ENCODE results near the gene SLC9A3.

Gene SLC9A3

DNA sequence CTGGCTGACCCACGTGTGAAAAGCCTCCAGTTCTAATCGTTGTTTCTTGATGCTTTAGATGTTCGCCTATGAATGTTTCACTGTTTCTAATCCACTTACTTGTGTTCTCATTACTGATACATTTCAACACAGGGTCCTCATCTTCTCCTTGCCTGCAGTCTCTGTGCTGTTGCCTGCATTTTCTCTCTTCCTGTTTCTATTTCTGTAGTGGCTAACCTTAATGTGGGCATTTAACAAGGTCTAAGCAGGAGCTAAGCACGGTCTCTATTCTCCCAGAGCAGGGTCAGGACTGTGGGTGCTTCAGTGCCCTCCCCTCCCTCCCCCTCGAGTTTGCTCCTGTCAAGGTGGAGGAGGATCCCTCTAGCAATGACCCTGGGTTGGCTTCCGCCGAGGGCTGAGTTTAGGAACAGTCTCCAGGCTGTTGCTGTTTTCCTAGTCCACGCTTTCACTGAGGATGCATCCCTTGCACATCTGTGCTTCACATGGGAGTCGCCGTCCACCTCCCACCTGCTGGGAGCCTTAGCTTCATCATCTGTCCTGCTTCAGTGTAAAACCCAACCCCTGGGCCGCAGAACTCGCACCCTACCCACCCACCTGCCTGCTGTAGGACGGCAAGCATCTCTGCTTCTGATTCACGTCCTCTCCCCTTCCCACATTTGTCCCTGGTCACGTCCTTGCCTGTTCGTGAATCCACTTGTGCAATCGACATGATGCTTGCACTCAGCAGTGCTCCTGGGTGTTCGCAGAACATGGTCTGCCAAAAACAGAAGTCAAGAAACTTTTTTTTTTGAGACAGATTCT lies 83.6 kb downstream of the SLC9A3 start:
- no peak for ATAC-seq
- TF ChIP-seq, protein P1, sequence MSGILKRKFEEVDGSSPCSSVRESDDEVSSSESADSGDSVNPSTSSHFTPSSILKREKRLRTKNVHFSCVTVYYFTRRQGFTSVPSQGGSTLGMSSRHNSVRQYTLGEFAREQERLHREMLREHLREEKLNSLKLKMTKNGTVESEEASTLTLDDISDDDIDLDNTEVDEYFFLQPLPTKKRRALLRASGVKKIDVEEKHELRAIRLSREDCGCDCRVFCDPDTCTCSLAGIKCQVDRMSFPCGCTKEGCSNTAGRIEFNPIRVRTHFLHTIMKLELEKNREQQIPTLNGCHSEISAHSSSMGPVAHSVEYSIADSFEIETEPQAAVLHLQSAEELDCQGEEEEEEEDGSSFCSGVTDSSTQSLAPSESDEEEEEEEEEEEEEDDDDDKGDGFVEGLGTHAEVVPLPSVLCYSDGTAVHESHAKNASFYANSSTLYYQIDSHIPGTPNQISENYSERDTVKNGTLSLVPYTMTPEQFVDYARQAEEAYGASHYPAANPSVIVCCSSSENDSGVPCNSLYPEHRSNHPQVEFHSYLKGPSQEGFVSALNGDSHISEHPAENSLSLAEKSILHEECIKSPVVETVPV (CRISPR knock-in tag; IDR thresholded peaks at IDR 0.05), result no peak
- no peak for TF ChIP-seq ISL1 (CRISPR knock-in tag; IDR thresholded peaks at IDR 0.05)
- no peak for TF ChIP-seq ZFP3 (CRISPR knock-in tag; IDR thresholded peaks at IDR 0.05)
- TF ChIP-seq, protein P2, sequence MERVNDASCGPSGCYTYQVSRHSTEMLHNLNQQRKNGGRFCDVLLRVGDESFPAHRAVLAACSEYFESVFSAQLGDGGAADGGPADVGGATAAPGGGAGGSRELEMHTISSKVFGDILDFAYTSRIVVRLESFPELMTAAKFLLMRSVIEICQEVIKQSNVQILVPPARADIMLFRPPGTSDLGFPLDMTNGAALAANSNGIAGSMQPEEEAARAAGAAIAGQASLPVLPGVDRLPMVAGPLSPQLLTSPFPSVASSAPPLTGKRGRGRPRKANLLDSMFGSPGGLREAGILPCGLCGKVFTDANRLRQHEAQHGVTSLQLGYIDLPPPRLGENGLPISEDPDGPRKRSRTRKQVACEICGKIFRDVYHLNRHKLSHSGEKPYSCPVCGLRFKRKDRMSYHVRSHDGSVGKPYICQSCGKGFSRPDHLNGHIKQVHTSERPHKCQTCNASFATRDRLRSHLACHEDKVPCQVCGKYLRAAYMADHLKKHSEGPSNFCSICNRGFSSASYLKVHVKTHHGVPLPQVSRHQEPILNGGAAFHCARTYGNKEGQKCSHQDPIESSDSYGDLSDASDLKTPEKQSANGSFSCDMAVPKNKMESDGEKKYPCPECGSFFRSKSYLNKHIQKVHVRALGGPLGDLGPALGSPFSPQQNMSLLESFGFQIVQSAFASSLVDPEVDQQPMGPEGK (CRISPR knock-in tag; IDR thresholded peaks at IDR 0.05; ENCODE audit: borderline replicate concordance), result no peak
- TF ChIP-seq, protein P3, sequence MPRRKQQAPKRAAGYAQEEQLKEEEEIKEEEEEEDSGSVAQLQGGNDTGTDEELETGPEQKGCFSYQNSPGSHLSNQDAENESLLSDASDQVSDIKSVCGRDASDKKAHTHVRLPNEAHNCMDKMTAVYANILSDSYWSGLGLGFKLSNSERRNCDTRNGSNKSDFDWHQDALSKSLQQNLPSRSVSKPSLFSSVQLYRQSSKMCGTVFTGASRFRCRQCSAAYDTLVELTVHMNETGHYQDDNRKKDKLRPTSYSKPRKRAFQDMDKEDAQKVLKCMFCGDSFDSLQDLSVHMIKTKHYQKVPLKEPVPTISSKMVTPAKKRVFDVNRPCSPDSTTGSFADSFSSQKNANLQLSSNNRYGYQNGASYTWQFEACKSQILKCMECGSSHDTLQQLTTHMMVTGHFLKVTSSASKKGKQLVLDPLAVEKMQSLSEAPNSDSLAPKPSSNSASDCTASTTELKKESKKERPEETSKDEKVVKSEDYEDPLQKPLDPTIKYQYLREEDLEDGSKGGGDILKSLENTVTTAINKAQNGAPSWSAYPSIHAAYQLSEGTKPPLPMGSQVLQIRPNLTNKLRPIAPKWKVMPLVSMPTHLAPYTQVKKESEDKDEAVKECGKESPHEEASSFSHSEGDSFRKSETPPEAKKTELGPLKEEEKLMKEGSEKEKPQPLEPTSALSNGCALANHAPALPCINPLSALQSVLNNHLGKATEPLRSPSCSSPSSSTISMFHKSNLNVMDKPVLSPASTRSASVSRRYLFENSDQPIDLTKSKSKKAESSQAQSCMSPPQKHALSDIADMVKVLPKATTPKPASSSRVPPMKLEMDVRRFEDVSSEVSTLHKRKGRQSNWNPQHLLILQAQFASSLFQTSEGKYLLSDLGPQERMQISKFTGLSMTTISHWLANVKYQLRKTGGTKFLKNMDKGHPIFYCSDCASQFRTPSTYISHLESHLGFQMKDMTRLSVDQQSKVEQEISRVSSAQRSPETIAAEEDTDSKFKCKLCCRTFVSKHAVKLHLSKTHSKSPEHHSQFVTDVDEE (CRISPR knock-in tag; IDR thresholded peaks at IDR 0.05), result no peak

DNA sequence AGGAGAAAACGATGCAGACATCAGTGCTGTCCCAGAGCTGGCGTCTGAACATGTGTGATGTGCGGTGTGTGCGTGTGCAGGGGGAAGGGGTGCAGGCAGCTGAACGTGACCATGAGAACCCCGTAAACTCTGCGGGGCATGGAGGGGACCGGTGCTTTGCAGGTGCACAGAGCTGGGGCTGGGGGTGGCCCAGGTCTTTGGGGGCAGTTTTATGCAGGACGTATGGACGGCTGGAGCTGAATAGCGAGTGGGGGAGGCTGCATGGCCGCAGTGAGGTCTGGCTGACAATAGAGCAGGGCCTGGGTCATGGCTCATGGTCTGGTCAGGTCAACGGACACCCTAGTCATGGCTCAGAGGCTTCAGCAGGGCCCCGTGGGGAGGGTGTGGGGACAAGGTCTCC lies 84.6 kb downstream of the SLC9A3 start:
- no peak for ATAC-seq
- TF ChIP-seq ZNF8 (CRISPR knock-in tag; IDR thresholded peaks at IDR 0.05), result no peak
- TF ChIP-seq ESRRG (CRISPR knock-in tag; IDR thresholded peaks at IDR 0.05), result no peak
- TF ChIP-seq, protein P1 (CRISPR knock-in tag; IDR thresholded peaks at IDR 0.05), result no peak
- TF ChIP-seq ISL1 (CRISPR knock-in tag; IDR thresholded peaks at IDR 0.05), result no peak
- TF ChIP-seq ZFP30 (CRISPR knock-in tag; IDR thresholded peaks at IDR 0.05), result no peak
- no peak for TF ChIP-seq GLIS3 (CRISPR knock-in tag; IDR thresholded peaks at IDR 0.05)
- no peak for TF ChIP-seq OSR1 (CRISPR knock-in tag; IDR thresholded peaks at IDR 0.05)

DNA sequence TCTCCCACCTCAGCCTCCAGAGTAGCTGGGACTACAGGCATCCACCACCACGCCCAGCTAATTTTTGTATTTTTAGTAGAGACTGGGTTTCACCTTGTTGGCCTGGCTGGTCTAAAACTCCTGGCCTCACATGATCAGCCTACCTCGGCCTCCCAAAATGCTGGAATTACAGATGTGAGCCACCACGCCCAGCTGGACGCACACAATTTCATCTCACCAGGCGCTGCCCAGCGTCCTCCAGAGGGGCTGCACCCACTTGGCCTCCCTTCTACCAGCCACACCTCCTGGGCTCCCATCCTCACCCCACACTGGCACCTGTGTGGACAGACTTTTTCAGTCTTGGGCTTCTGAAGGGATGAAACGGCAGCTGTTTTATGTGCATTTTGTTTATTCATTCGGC lies 85.1 kb downstream of the SLC9A3 start:
- no peak for TF ChIP-seq RARB (CRISPR knock-in tag; IDR thresholded peaks at IDR 0.05)
- no peak for TF ChIP-seq ZNF8 (CRISPR knock-in tag; IDR thresholded peaks at IDR 0.05)
- TF ChIP-seq ZC3H10 (CRISPR knock-in tag; IDR thresholded peaks at IDR 0.05), result no peak
- no peak for TF ChIP-seq ZNF70 (CRISPR knock-in tag; IDR thresholded peaks at IDR 0.05)
- TF ChIP-seq, protein P2 (CRISPR knock-in tag; IDR thresholded peaks at IDR 0.05; ENCODE audit: borderline replicate concordance), result no peak
- no peak for ATAC-seq

DNA sequence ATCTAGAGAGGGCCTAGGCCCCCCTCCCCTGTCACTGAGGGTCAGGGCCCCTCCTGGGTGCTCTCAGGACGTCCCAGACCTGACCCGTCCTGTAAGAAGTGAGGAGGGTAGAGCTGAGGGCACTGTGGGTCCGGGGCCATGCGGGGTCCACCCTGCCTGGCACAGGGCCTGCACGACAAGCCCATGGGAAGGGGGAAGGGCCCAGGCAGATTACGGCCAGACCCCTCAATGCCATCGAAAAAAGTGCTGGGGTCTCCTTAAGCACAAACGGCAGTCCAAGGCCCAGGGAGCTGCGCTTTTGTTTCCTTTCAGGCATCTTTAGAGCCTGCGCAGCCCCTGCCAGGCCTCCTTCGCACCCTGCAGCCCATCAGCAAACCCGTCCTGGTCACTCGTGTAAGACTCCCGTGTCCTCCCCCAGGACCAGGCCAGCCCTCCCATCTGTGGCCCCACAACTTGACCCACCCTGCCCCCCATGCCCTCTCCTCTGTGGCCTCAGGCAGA lies 85.7 kb downstream of the SLC9A3 start:
- no peak for ATAC-seq
- TF ChIP-seq ISL1 (CRISPR knock-in tag; IDR thresholded peaks at IDR 0.05) (no peak), GLIS3 (CRISPR knock-in tag; IDR thresholded peaks at IDR 0.05) (no peak), SNAI2 (CRISPR knock-in tag; IDR thresholded peaks at IDR 0.05) (no peak), CSDC2 (CRISPR knock-in tag; IDR thresholded peaks at IDR 0.05) (no peak), ESRRG (CRISPR knock-in tag; IDR thresholded peaks at IDR 0.05) (no peak), ARNTL (CRISPR knock-in tag; IDR thresholded peaks at IDR 0.05; ENCODE audit: borderline replicate concordance, low read depth) (no peak), ZNF70 (CRISPR knock-in tag; IDR thresholded peaks at IDR 0.05) (no peak), ZNF565 (CRISPR knock-in tag; conservative IDR thresholded peaks at IDR 0.05; ENCODE audit: low read depth) (no peak), RARB (CRISPR knock-in tag; IDR thresholded peaks at IDR 0.05) (no peak), PPARA (CRISPR knock-in tag; IDR thresholded peaks at IDR 0.05; ENCODE audit: borderline replicate concordance) (no peak), TOX (CRISPR knock-in tag; IDR thresholded peaks at IDR 0.05; ENCODE audit: borderline replicate concordance) (no peak), BACH2 (CRISPR knock-in tag; IDR thresholded peaks at IDR 0.05; ENCODE audit: borderline replicate concordance) (no peak), OSR1 (CRISPR knock-in tag; IDR thresholded peaks at IDR 0.05) (no peak)
- TF ChIP-seq, protein P1 (CRISPR knock-in tag; IDR thresholded peaks at IDR 0.05), result no peak
- TF ChIP-seq, protein P2 (CRISPR knock-in tag; IDR thresholded peaks at IDR 0.05; ENCODE audit: borderline replicate concordance), result no peak

Measured in SK-N-SH treated with all-trans-retinoic acid at 6 μM for 48 hours (cell line).